Measurements from ENCODE around the gene PPFIA1.

PPFIA1 gene

GRCh38 chr11:70301191-70301590 is 30.7 kb downstream of the PPFIA1 start:
- DNase-seq: no peak

GRCh38 chr11:70301721-70302418 is 31.4 kb downstream of the PPFIA1 start:
- no peak for DNase-seq

- no peak for DNase-seq
These were observed 31.9 kb downstream of the PPFIA1 start for GRCh38 chr11:70302419-70302752.

GRCh38 chr11:70303070-70303469 is 32.6 kb downstream of the PPFIA1 start:
- no peak for DNase-seq

GRCh38 chr11:70304208-70304603 is 33.7 kb downstream of the PPFIA1 start:
- no peak for DNase-seq

- no peak for DNase-seq
These were observed 35.0 kb downstream of the PPFIA1 start for GRCh38 chr11:70305501-70305900.

GRCh38 chr11:70306586-70307033 is 36.1 kb downstream of the PPFIA1 start:
- no peak for DNase-seq

- no peak for DNase-seq
These were observed 36.7 kb downstream of the PPFIA1 start for GRCh38 chr11:70307176-70307575.

GRCh38 chr11:70311616-70312015 is 41.1 kb downstream of the PPFIA1 start:
- no peak for DNase-seq

- no peak for DNase-seq
These were observed 42.2 kb downstream of the PPFIA1 start for GRCh38 chr11:70312401-70313357.

GRCh38 chr11:70313945-70314344 is 43.5 kb downstream of the PPFIA1 start:
- no peak for DNase-seq

- no peak for DNase-seq
These were observed 44.2 kb downstream of the PPFIA1 start for GRCh38 chr11:70314730-70315129.

- DNase-seq: no peak
These were observed 45.2 kb downstream of the PPFIA1 start for GRCh38 chr11:70315716-70316115.

GRCh38 chr11:70317581-70318305 is 47.3 kb downstream of the PPFIA1 start:
- DNase-seq: no peak

GRCh38 chr11:70319396-70320076 is 49.0 kb downstream of the PPFIA1 start:
- no peak for DNase-seq

- no peak for DNase-seq
These were observed 52.2 kb downstream of the PPFIA1 start for GRCh38 chr11:70322666-70323065.

GRCh38 chr11:70323806-70324205 is 53.3 kb downstream of the PPFIA1 start:
- DNase-seq: no peak

- no peak for DNase-seq
These were observed 54.1 kb downstream of the PPFIA1 start for GRCh38 chr11:70324376-70325115.

GRCh38 chr11:70325824-70326223 is 55.3 kb downstream of the PPFIA1 start:
- no peak for DNase-seq

GRCh38 chr11:70326365-70326811 is 55.9 kb downstream of the PPFIA1 start:
- no peak for DNase-seq

- DNase-seq: no peak
These were observed 56.3 kb downstream of the PPFIA1 start for GRCh38 chr11:70326833-70327232.

GRCh38 chr11:70327717-70328116 is 57.2 kb downstream of the PPFIA1 start:
- no peak for DNase-seq
